ENCODE measurements around the gene EPHA3.

Gene EPHA3

GRCh38 chr3:89314454-89315098 lies 207.2 kb downstream of the EPHA3 start:
- ChIA-PET POLR2A (no interaction called here), CTCF (interaction anchor here (1.2 kb wide), 1 partner anchor 12 kb away, joined by 3 read pairs; no protein-coding TSS in a partner anchor)
- DNase-seq (ENCODE audit: low read depth, low spot score), result no peak
- TF ChIP-seq, protein P1, sequence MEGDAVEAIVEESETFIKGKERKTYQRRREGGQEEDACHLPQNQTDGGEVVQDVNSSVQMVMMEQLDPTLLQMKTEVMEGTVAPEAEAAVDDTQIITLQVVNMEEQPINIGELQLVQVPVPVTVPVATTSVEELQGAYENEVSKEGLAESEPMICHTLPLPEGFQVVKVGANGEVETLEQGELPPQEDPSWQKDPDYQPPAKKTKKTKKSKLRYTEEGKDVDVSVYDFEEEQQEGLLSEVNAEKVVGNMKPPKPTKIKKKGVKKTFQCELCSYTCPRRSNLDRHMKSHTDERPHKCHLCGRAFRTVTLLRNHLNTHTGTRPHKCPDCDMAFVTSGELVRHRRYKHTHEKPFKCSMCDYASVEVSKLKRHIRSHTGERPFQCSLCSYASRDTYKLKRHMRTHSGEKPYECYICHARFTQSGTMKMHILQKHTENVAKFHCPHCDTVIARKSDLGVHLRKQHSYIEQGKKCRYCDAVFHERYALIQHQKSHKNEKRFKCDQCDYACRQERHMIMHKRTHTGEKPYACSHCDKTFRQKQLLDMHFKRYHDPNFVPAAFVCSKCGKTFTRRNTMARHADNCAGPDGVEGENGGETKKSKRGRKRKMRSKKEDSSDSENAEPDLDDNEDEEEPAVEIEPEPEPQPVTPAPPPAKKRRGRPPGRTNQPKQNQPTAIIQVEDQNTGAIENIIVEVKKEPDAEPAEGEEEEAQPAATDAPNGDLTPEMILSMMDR (IDR thresholded peaks at IDR 0.05; ENCODE audit: insufficient read depth, low read length, missing control alignments), result peak; percentile 15
- no peak overlapping the region for H3K4me3 ChIP-seq (ENCODE audit: low read depth, low read length)

GRCh38 chr3:89315750-89316470 lies 208.5 kb downstream of the EPHA3 start:
- no peak for DNase-seq (ENCODE audit: low read depth, low spot score)
- ChIA-PET POLR2A (interaction anchor here (0.6 kb wide), 1 partner anchor 9 kb away, joined by 3 read pairs; no protein-coding TSS in a partner anchor), CTCF (interaction anchor here (1.2 kb wide), 1 partner anchor 13 kb away, joined by 3 read pairs; no protein-coding TSS in a partner anchor)
- TF ChIP-seq, protein P1 (IDR thresholded peaks at IDR 0.05; ENCODE audit: insufficient read depth, low read length, missing control alignments), result no peak
- H3K4me3 ChIP-seq (ENCODE audit: low read depth, low read length), result no peak overlapping the region

GRCh38 chr3:89320186-89320585 lies 212.8 kb downstream of the EPHA3 start:
- TF ChIP-seq, protein P1 (IDR thresholded peaks at IDR 0.05; ENCODE audit: insufficient read depth, low read length, missing control alignments), result no peak

DNA sequence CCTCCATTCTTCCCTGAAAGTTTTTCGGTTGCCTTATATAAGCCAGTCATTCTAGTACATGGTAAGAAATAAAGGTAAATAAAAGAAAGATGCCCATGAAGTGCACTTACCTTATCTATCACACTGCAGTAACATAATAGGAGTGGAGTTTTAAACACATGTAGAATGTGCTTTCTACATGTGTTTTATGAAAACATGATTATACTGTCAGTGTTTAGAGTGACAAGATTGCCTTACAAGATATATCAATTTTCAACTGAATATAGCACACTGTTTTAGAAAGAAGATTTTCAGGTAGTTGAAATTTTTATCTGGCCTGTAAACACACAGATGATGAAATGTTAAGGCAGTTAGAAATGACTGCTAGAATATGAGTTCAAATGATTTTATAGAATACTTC lies 219.6 kb downstream of the EPHA3 start:
- ChIA-PET POLR2A (no interaction called here), CTCF (no interaction called here)
- H3K4me3 ChIP-seq (ENCODE audit: low read depth, low read length), result no peak overlapping the region
- no peak for DNase-seq (ENCODE audit: low read depth, low spot score)
- TF ChIP-seq, protein P1 (IDR thresholded peaks at IDR 0.05; ENCODE audit: insufficient read depth, low read length, missing control alignments), result no peak

More at GRCh38 chr3:89320186-89320585, 212.8 kb downstream of the EPHA3 start:
- H3K4me3 ChIP-seq (ENCODE audit: low read depth, low read length), result no peak overlapping the region
- DNase-seq (ENCODE audit: low read depth, low spot score), result no peak
- ChIA-PET CTCF (no interaction called here), POLR2A (no interaction called here)

DNA sequence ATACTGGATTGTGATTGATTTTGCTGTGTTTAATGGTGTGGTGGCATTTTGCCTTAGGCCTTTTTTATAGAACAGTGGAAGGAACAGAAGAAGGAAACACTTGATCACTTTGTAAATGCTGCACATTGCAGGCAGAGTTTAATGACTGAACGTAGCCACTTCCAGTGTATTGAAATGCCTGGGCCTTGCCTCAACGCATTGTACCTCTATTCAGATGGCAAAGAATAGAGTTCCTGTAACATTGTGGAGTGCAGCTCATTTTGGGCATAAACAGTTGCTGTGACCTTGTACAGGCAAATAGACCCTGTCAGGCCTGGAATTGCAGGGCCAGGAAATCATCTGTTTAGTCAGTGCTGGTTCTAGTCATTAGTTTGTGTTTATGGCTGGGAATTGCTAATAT lies 225.0 kb downstream of the EPHA3 start:
- TF ChIP-seq, protein P1 (IDR thresholded peaks at IDR 0.05; ENCODE audit: insufficient read depth, low read length, missing control alignments), result no peak
- no peak overlapping the region for H3K4me3 ChIP-seq (ENCODE audit: low read depth, low read length)
- ChIA-PET POLR2A (no interaction called here), CTCF (no interaction called here)
- no peak for DNase-seq (ENCODE audit: low read depth, low spot score)

DNA sequence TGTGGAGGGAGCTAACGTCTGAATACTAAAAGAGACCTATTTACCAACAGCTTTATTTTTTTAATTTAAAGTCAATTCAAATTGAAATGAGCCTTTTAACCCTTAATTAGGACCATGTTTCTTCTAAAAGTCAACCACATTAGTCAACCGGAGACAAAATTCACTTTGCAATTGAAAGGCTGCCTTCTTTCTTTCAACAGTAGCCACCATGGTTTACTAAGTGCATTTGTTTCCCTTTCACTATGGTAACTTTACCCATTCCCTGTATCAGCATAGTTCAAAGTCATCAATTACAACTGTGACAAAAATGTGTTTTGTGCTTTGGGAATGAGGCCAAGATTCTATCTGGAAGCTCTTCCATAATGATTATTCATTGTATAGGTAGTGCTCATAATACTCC lies 225.4 kb downstream of the EPHA3 start:
- TF ChIP-seq, protein P1 (IDR thresholded peaks at IDR 0.05; ENCODE audit: insufficient read depth, low read length, missing control alignments), result no peak
- H3K4me3 ChIP-seq (ENCODE audit: low read depth, low read length), result no peak overlapping the region
- POLR2A ChIA-PET, result no interaction called here
- CTCF ChIA-PET, result no interaction called here
- DNase-seq (ENCODE audit: low read depth, low spot score), result no peak

Measured in AG04449 (cell line).